ENCODE measurements around the gene WNT5B. TPM values are rescaled to one million over a fixed set of nuclear protein-coding genes. Genes with fewer than 3 reads are reported as not detected.

WNT5B gene
- total and polyA plus RNA-seq, 2 of the 4 experiments (the other 2 are of a cell fraction), result 83.7 to 102 TPM

DNA sequence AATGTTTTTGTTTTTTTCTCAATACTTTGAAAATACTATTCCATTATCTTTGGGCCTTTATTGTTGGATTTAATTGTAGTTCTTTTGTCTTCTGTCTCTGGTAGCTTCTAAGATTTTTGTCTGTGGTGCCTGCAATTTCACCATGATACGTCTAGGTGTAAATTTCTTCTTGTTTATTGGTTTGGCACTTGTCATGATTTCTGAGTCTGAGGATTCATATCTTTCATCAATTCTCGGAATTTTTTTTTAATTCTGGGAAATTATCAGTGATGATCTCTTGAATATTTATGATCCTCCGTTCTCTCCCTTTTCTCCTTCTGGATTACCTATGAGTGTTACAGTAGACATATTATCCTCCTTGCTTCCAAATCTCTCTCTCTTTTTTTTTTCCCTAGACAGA is 47.0 kb downstream of the WNT5B start:
- Histone ChIP-seq H3K9me3 (ENCODE audit: control insufficient read depth, insufficient read depth, low read length) (no peaks in the 10 kb centered on the region), H3K27ac (ENCODE audit: insufficient read depth, low read length) (no peak overlapping the region), H4K8ac (ENCODE audit: low read depth in 2 of 2, low read length in 2 of 2) (no peak overlapping the region), H3K9me1 (ENCODE audit: insufficient read depth, low read length) (no peaks in the 10 kb centered on the region), H3K4ac (ENCODE audit: low read depth, low read length) (no peak overlapping the region), H2BK15ac (ENCODE audit: low read depth, low read length) (no peak overlapping the region), H3K4me2 (ENCODE audit: low read depth, low read length) (no peak overlapping the region), H2AK5ac (ENCODE audit: low read depth, low read length) (no peak overlapping the region), H3K4me3 (ENCODE audit: insufficient read depth, low read depth, low read length) (no peak overlapping the region), H3K36me3 (ENCODE audit: control insufficient read depth, insufficient read depth, low read length) (no peaks in the 10 kb centered on the region), H2BK120ac (ENCODE audit: low read depth, low read length) (no peak overlapping the region), H3K4me1 (ENCODE audit: control insufficient read depth, insufficient read depth, low read length) (no peaks in the 10 kb centered on the region), H4K5ac (ENCODE audit: low read depth, low read length) (no peak overlapping the region), H2BK5ac (ENCODE audit: low read depth, low read length, poor library complexity, severe bottlenecking) (no peak overlapping the region), H3K56ac (ENCODE audit: extremely low read depth, insufficient read depth, low read length) (no peak overlapping the region), H2AFZ (replicated peaks; ENCODE audit: low read length, poor library complexity) (no peak overlapping the region), H4K20me1 (ENCODE audit: insufficient read depth, low read length) (no peaks in the 10 kb centered on the region), H2AK9ac (replicated peaks; ENCODE audit: low read depth, low read length, poor library complexity) (no peak overlapping the region), H3K23ac (ENCODE audit: low read depth, low read length) (no peak overlapping the region), H3K18ac (ENCODE audit: low read depth, low read length) (no peak overlapping the region), H3K79me1 (ENCODE audit: low read depth in 1 of 2, low read length in 2 of 2) (no peaks in the 10 kb centered on the region), H3K14ac (replicated peaks; ENCODE audit: low read depth, low read length) (no peak overlapping the region), H2BK20ac (ENCODE audit: low read depth, low read length) (no peak overlapping the region), H3K27me3 (ENCODE audit: control insufficient read depth, insufficient read depth, low read length) (peaks cover 2% of the 10 kb centered on the region; the same call in 1 of the 2 replicates), H3K9ac (ENCODE audit: low read depth, low read length) (no peak overlapping the region), H4K91ac (ENCODE audit: insufficient read depth, low read depth, low read length) (no peak overlapping the region)
- no peak for TF ChIP-seq BHLHE40 (IDR thresholded peaks at IDR 0.05; ENCODE audit: low read depth, low read length)
- TF ChIP-seq, protein P1, sequence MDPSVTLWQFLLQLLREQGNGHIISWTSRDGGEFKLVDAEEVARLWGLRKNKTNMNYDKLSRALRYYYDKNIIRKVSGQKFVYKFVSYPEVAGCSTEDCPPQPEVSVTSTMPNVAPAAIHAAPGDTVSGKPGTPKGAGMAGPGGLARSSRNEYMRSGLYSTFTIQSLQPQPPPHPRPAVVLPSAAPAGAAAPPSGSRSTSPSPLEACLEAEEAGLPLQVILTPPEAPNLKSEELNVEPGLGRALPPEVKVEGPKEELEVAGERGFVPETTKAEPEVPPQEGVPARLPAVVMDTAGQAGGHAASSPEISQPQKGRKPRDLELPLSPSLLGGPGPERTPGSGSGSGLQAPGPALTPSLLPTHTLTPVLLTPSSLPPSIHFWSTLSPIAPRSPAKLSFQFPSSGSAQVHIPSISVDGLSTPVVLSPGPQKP (IDR thresholded peaks at IDR 0.05; ENCODE audit: borderline replicate concordance, low read depth, low read length), result no peak
- TF ChIP-seq RCOR1 (IDR thresholded peaks at IDR 0.05; ENCODE audit: insufficient replicate concordance, low read length), result no peak
- TF ChIP-seq RAD21 (IDR thresholded peaks at IDR 0.05; ENCODE audit: low read length), result no peak
- TF ChIP-seq NFE2L2 (IDR thresholded peaks at IDR 0.05; ENCODE audit: low read depth, low read length), result no peak
- no peak for TF ChIP-seq MXI1 (IDR thresholded peaks at IDR 0.05; ENCODE audit: borderline replicate concordance, low read depth, low read length)
- TF ChIP-seq RFX5 (IDR thresholded peaks at IDR 0.05; ENCODE audit: low read depth, low read length), result no peak
- TF ChIP-seq FOS (IDR thresholded peaks at IDR 0.05; ENCODE audit: low read depth, low read length), result no peak
- no peak for TF ChIP-seq POLR2A (IDR thresholded peaks at IDR 0.05; ENCODE audit: low read depth, low read length)
- no peak for TF ChIP-seq MAFK (IDR thresholded peaks at IDR 0.05; ENCODE audit: low read depth, low read length)
- TF ChIP-seq CEBPB (IDR thresholded peaks at IDR 0.05; ENCODE audit: low read depth, low read length), result no peak
- TF ChIP-seq, protein P2, sequence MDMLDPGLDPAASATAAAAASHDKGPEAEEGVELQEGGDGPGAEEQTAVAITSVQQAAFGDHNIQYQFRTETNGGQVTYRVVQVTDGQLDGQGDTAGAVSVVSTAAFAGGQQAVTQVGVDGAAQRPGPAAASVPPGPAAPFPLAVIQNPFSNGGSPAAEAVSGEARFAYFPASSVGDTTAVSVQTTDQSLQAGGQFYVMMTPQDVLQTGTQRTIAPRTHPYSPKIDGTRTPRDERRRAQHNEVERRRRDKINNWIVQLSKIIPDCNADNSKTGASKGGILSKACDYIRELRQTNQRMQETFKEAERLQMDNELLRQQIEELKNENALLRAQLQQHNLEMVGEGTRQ (IDR thresholded peaks at IDR 0.05; ENCODE audit: low read depth, low read length), result no peak
- TF ChIP-seq, protein P3, sequence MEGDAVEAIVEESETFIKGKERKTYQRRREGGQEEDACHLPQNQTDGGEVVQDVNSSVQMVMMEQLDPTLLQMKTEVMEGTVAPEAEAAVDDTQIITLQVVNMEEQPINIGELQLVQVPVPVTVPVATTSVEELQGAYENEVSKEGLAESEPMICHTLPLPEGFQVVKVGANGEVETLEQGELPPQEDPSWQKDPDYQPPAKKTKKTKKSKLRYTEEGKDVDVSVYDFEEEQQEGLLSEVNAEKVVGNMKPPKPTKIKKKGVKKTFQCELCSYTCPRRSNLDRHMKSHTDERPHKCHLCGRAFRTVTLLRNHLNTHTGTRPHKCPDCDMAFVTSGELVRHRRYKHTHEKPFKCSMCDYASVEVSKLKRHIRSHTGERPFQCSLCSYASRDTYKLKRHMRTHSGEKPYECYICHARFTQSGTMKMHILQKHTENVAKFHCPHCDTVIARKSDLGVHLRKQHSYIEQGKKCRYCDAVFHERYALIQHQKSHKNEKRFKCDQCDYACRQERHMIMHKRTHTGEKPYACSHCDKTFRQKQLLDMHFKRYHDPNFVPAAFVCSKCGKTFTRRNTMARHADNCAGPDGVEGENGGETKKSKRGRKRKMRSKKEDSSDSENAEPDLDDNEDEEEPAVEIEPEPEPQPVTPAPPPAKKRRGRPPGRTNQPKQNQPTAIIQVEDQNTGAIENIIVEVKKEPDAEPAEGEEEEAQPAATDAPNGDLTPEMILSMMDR (conservative IDR thresholded peaks at IDR 0.05; ENCODE audit: low read depth, low read length), result no peak
- no peak for TF ChIP-seq MAZ (IDR thresholded peaks at IDR 0.05; ENCODE audit: borderline replicate concordance, low read depth, low read length)
- TF ChIP-seq SMC3 (IDR thresholded peaks at IDR 0.05; ENCODE audit: low read depth, low read length), result no peak
- no peak for TF ChIP-seq CHD1 (IDR thresholded peaks at IDR 0.05; ENCODE audit: low read depth, low read length)
- ChIA-PET CTCF (interaction anchor here (1.0 kb wide), 1 partner anchor 23 kb away, joined by 3 read pairs; no protein-coding TSS in a partner anchor), POLR2A (ENCODE audit: unreplicated experiment) (no interaction called here)
- no CpG with 5 or more reads among the region's 3 CpGs for WGBS, 2 experiments (ENCODE audit: extremely low coverage in 2 of 2, insufficient read length in 1 of 2)
- ATAC-seq (ENCODE audit: low read depth) (no peak), DNase-seq (no peak)
- in situ Hi-C loops (cut with MboI; ENCODE audit: low sequenced_read_pairs), result no loop called here
- intact Hi-C loops (cut with micrococcal nuclease), result no loop called here
- dilution Hi-C loops (cut with HindIII; ENCODE audit: low sequenced_read_pairs, unreplicated experiment), result no loop called here
- no TSS peak for BruUV-seq (replicated peaks)
